CD14-positive monocyte (primary cell): ENCODE results near the gene FMO5. TPM values are rescaled to one million over a fixed set of nuclear protein-coding genes. Genes with fewer than 3 reads are reported as not detected.

ENCODE experiments used
- DNase-seq, 3 donors: peaks; one replicate each; pipeline ENCODE4 v3.0.0-alpha.2; 2011 to 2022
- H2AFZ ChIP-seq: 2 replicates; pipeline ENCODE4 v1.6.0; 2012; ENCODE audit warnings: mild to moderate bottlenecking, low read depth, low read length, inconsistent platforms; ENCODE audit not compliant: insufficient read depth, poor library complexity, severe bottlenecking
- H3K27ac ChIP-seq, 2 donors: 1 replicate in 1 of 2; 2 replicates in 1 of 2; pipeline ENCODE4 v1.5.1; 2012 to 2013; ENCODE audit warnings: low read length in 2 of 2, control low read depth in 1 of 2, inconsistent platforms in 1 of 2, low read depth in 1 of 2, mild to moderate bottlenecking in 1 of 2
- H3K27me3 ChIP-seq, 2 donors: one replicate each; pipeline versions ENCODE4 v1.6.0 to v1.6.1; 2011 to 2013; ENCODE audit warnings: low read length in 2 of 2; ENCODE audit not compliant: control insufficient read depth in 2 of 2, insufficient read depth in 2 of 2
- H3K36me3 ChIP-seq, 2 donors: replicated peaks in 1 of 2; 1 replicate in 1 of 2; 2 replicates in 1 of 2; pipeline versions ENCODE4 v1.5.1 to v1.6.1; 2012 to 2013; ENCODE audit warnings: low read length in 2 of 2, control low read depth in 1 of 2, inconsistent platforms in 1 of 2, mild to moderate bottlenecking in 1 of 2; ENCODE audit not compliant: insufficient read depth in 2 of 2, control insufficient read depth in 1 of 2
- H3K4me1 ChIP-seq, 2 donors: 1 replicate in 1 of 2; 2 replicates in 1 of 2; pipeline versions ENCODE4 v1.5.1 to v1.6.1; 2012 to 2013; ENCODE audit warnings: low read length in 2 of 2, control low read depth in 1 of 2, inconsistent platforms in 1 of 2, mild to moderate bottlenecking in 1 of 2, moderate library complexity in 1 of 2; ENCODE audit not compliant: insufficient read depth in 2 of 2, control insufficient read depth in 1 of 2
- H3K4me2 ChIP-seq: replicated peaks from 2 replicates; pipeline ENCODE3; 2012; ENCODE audit warnings: low read length, moderate library complexity, mild to moderate bottlenecking; ENCODE audit not compliant: poor library complexity, severe bottlenecking; ENCODE audit errors: extremely low read depth
- H3K4me3 ChIP-seq, 3 experiments: fragments of 200-600 bp in 1 of 3; sonication (generic) in 1 of 3; replicated peaks in 1 of 3; 1 replicate in 2 of 3; 2 replicates in 1 of 3; pipeline ENCODE4 v1.5.1; 2011 to 2013; ENCODE audit warnings: low read length in 3 of 3, mild to moderate bottlenecking in 3 of 3, control low read depth in 2 of 3, low read depth in 2 of 3, inconsistent platforms in 1 of 3, moderate library complexity in 1 of 3
- H3K79me2 ChIP-seq: 2 replicates; pipeline ENCODE4 v1.6.0; 2012; ENCODE audit warnings: mild to moderate bottlenecking, control low read depth, inconsistent platforms, low read length, moderate library complexity; ENCODE audit not compliant: insufficient read depth
- H3K9ac ChIP-seq: 2 replicates; pipeline ENCODE4 v1.6.0; 2017; ENCODE audit warnings: low read length, mild to moderate bottlenecking; ENCODE audit not compliant: insufficient read depth, poor library complexity, severe bottlenecking
- H3K9me3 ChIP-seq, 2 donors: replicated peaks in 1 of 2; 1 replicate in 1 of 2; 2 replicates in 1 of 2; pipeline versions ENCODE4 v1.5.1 to v1.6.1; 2012 to 2013; ENCODE audit warnings: low read length in 2 of 2, control low read depth in 1 of 2; ENCODE audit not compliant: control insufficient read depth in 1 of 2, insufficient read depth in 1 of 2
- H4K20me1 ChIP-seq: 2 replicates; pipeline ENCODE4 v1.6.0; 2012; ENCODE audit warnings: mild to moderate bottlenecking, low read length, control low read depth, moderate library complexity; ENCODE audit not compliant: insufficient read depth
- H3K27ac Mint-ChIP-seq, 7 donors: one replicate each; pipeline ENCODE4 v1.8.0; 2020; ENCODE audit warnings: mild to moderate bottlenecking in 7 of 7, mixed read lengths in 7 of 7, moderate library complexity in 6 of 7, inconsistent platforms in 2 of 7
- H3K27me3 Mint-ChIP-seq, 3 donors: one replicate each; pipeline ENCODE4 v1.8.0; 2021 to 2022; ENCODE audit warnings: low read depth in 3 of 3, mild to moderate bottlenecking in 3 of 3, mixed read lengths in 3 of 3, moderate library complexity in 3 of 3, inconsistent platforms in 1 of 3
- H3K36me3 Mint-ChIP-seq, 2 donors: one replicate each; pipeline ENCODE4 v1.8.0; 2020; ENCODE audit warnings: mixed read lengths in 2 of 2, inconsistent platforms in 1 of 2, mild to moderate bottlenecking in 1 of 2
- H3K4me1 Mint-ChIP-seq: one replicate; pipeline ENCODE4 v1.8.0; 2020; ENCODE audit warnings: mild to moderate bottlenecking, mixed read lengths
- H3K4me3 Mint-ChIP-seq, 2 donors: one replicate each; pipeline ENCODE4 v1.8.0; 2020; ENCODE audit warnings: mild to moderate bottlenecking in 2 of 2, mixed read lengths in 2 of 2, moderate library complexity in 1 of 2
- H3K9me3 Mint-ChIP-seq, 7 donors: one replicate each; pipeline ENCODE4 v1.8.0; 2020 to 2022; ENCODE audit warnings: mixed read lengths in 7 of 7, mild to moderate bottlenecking in 6 of 7, moderate library complexity in 6 of 7, inconsistent platforms in 2 of 7
- CTCF ChIP-seq: fragments of 200-600 bp; IDR thresholded peaks from one replicate; pipeline ENCODE4 v1.8.0; 2022; ENCODE audit warnings: antibody characterized with exemption, mild to moderate bottlenecking
- whole genome bisulfite sequencing: methylation state at CpG from one replicate; pipeline ENCODE4 v1.1.5; 2013; ENCODE audit warnings: missing lambda C conversion rate; ENCODE audit not compliant: insufficient coverage; 5-methylcytosine and 5-hydroxymethylcytosine counted together
- intact Hi-C, 2 donors: fragments of 100-400 bp; cut with micrococcal nuclease; formaldehyde crosslinking; loops; one replicate each; pipeline versions ENCODE4 v1.15.0 to v1.15.1; 2023
- polyA plus RNA-seq, 3 donors: library from polyadenylated mRNA; depleted of rRNA in 1 of 3; unstranded in 2 of 3; stranded (reverse) in 1 of 3; fragments of 300-500 nt in 2 of 3; fragments of >200 nt in 1 of 3; fragmentation: Illumina TruSeq in 2 of 3; gene quantifications; 1 replicate in 2 of 3; 2 replicates in 1 of 3; pipeline ENCODE4 v1.2.3, GENCODE V29; 2012 to 2021

Gene FMO5
- polyA plus RNA-seq, 3 donors: 16.8 to 20.0 (median 18.0) TPM

- Histone ChIP-seq H4K20me1 (no peaks in the 10 kb centered on the region), H3K79me2 (no peaks in the 10 kb centered on the region), H3K4me1 (peaks cover 20 to 31% of the 10 kb centered on the region in 2 donors), H3K9me3 (no peaks in the 10 kb centered on the region), H2AFZ (no peak overlapping the region), H3K4me2 (no peak overlapping the region), H3K27ac (no peak overlapping the region), H3K9ac (no peak overlapping the region), H3K4me3 (no peak overlapping the region), H3K27me3 (no peaks in the 10 kb centered on the region), H3K36me3 (peaks cover 16 to 52% of the 10 kb centered on the region in 2 donors)
- intact Hi-C loops: no loop called here
- Mint-ChIP-seq H3K4me3 (no peak overlapping the region), H3K36me3 (peaks cover 49 to 50% of the 10 kb centered on the region in 2 donors), H3K9me3 (peaks cover 0 to 2% (median 0%) of the 10 kb centered on the region in 7 donors), H3K4me1 (peaks cover 32% of the 10 kb centered on the region), H3K27me3 (peaks cover 0 to 2% (median 0%) of the 10 kb centered on the region in 3 donors), H3K27ac (peak overlapping the region in 1 of 7 donors; percentile 81)
- peak in 2 of 3 donors; percentile 30 to 67 for DNase-seq
- TF ChIP-seq CTCF: no peak
- WGBS: no CpG with 5 or more reads among the region's 7 CpGs
Observed at GRCh38 chr1:147217141-147217540, 8.0 kb downstream of the FMO5 start.

GRCh38 chr1:147216124-147216523 is 9.0 kb downstream of the FMO5 start:
- no peaks in the 10 kb centered on the region for H3K79me2 ChIP-seq
- H3K4me1 Mint-ChIP-seq: peaks cover 29% of the 10 kb centered on the region
- no peak for DNase-seq

More at GRCh38 chr1:147216124-147216523, 9.0 kb downstream of the FMO5 start:
- intact Hi-C loops: no loop called here
- no peak overlapping the region for H3K4me3 Mint-ChIP-seq
- no peak overlapping the region for H3K9ac ChIP-seq
- peaks cover 20 to 31% of the 10 kb centered on the region in 2 donors for H3K4me1 ChIP-seq
- H3K36me3 Mint-ChIP-seq: peaks cover 51 to 56% of the 10 kb centered on the region in 2 donors
- H3K27me3 Mint-ChIP-seq: peaks cover 0 to 2% (median 0%) of the 10 kb centered on the region in 3 donors
- H3K9me3 ChIP-seq: no peaks in the 10 kb centered on the region
- no peak overlapping the region for H3K27ac ChIP-seq
- WGBS: 94% methylated on average over 2 of the region's 3 CpGs
- no peaks in the 10 kb centered on the region for H4K20me1 ChIP-seq
- H3K27ac Mint-ChIP-seq: no peak overlapping the region
- no peak for TF ChIP-seq CTCF
- no peak overlapping the region for H3K4me3 ChIP-seq
- H3K9me3 Mint-ChIP-seq: no peaks in the 10 kb centered on the region
- H3K27me3 ChIP-seq: no peaks in the 10 kb centered on the region
- H3K36me3 ChIP-seq: peaks cover 22 to 51% of the 10 kb centered on the region in 2 donors
- no peak overlapping the region for H3K4me2 ChIP-seq
- H2AFZ ChIP-seq: no peak overlapping the region
